Activated CD4-positive, alpha-beta T cell treated with anti-CD3 and anti-CD28 coated beads, Interleukin-2, amount 50 U/mL, for 48 hours (primary cell): ENCODE measurements around the gene ADAM23.

Experiments
- DNase-seq, 2 experiments: peaks; one replicate each; pipeline ENCODE4 v3.0.0-alpha.2; 2020

ADAM23 gene

GRCh38 chr2:206443735-206444527 lies 599 bp downstream of the ADAM23 start:
- peak; percentile 12 to 22 for DNase-seq

DNA sequence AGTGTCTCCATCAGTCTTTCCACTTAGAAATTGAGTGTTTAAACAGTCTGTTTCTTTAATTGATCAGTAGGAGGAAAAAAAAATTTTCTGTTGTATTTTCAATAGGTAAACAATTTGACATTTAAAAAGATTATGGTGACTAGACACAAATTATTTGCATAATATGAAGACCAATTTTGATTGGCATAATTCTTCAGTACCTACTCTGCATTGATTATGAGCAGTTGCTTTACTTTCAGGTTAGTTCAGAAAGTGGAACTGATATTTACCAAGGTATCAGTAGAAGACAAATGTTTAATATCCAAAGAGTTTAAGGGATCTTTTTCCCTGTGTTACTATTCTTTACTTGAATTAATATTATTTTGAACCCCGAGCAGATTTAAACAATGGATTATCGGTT lies 2.6 kb downstream of the ADAM23 start:
- no peak for DNase-seq

DNA sequence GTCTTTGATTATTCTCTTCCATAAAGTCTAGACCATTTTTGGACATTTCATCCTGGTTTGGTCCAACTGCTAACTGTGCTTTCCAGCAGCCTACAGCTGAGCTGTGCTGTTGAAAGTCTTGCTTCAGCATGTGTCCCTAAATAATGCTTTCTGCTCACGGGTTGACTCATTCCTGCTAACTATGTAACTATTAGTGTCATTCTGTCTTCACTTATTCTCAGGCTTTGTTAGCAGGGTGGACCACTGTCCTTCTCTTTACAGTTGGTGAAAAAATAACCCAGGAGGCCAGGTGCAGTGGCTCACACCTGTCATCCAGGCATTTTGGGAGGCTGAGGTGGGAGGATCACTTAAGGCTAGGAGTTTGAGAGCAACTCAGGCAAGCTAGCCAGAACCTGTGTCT lies 8.9 kb downstream of the ADAM23 start:
- DNase-seq = no peak

GRCh38 chr2:206452750-206453149 lies 9.4 kb downstream of the ADAM23 start:
- DNase-seq = no peak

DNA sequence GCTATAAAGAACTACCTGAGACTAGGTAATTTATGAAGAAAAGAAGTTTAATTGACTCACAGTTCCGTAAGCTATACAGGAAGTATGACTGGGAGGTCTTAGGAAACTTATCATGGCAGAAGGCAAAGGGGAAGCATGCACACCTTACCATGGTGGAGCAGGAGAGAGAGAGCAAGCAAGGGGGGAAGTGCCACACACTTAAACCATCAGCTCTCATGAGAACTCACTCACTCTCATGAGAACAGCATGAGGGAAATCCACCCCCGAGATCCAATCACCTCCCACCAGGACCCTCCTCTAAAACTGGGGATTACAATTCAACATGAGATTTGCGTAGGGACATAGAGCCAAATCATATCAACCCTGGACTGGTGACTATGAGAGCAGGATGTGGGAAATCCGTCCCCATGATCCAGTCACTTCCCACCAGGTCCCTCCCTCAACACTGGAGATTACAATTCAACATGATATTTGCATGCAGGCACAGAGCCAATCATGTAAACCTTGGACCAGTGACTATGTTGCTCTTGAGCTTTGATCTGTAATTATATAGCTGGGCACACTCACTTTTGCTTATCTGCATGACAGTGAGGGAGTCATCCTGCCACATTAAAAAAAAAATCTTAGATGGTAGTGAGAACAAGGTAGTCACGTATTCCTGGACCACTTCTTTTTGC lies 12.9 kb downstream of the ADAM23 start:
- no peak for DNase-seq

- no peak for DNase-seq
These were observed 13.9 kb downstream of the ADAM23 start for GRCh38 chr2:206457188-206457634.

DNA sequence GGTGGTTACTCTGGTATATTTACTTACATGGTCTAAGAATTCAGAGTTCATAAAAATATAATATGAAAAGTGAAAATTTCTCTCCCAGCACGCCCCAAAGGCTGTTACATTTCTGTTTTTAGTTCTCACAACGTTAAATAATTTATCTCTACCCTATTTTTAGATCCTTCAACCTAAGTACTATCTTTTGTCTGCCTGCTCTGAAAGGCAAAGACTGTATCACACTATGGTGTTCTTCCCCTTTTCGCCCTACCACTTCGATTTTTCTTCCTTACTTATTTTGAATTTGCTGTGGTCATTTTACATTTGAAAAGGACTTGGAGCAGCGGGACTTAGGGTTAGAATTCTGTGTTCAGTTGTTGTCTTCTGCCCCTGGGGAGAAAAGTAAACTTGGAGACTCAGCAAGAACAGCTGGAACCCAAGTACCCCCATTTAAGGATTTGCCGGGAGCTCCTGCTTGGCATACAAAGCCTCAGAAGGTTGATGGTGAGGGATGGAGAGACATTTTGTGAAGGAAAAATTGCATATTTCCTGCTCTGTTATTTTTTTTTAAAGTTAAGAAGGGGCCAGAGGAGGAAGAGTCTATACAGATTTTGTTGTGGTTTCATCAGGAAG lies 19.0 kb downstream of the ADAM23 start:
- DNase-seq = no peak

GRCh38 chr2:206463685-206464084 lies 20.4 kb downstream of the ADAM23 start:
- DNase-seq = no peak

GRCh38 chr2:206464597-206464996 lies 21.3 kb downstream of the ADAM23 start:
- no peak for DNase-seq

DNA sequence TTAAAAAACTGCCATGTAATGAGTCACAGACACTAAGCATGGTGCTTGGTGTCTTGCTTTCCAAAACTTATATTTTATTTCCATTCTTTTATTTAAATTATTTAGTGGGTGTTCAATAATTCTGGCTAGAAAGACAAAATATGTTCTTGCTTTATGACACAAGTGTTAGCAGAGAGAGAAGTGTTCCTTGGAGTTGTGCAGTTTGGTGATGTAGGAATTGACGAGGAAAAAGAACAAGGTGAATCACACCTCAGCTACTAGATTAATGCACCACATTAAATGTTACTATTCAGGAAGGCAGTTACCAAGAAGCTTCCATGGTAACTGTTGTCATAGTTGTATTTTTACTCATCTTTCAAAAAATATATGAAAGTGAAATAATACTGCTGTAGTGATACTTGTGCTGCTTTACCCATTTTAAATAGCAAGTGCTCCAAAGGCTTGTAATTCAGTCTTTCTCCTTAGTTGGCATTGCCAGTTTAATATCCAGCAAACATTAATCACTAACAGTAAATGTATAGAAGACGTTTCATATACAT lies 28.3 kb downstream of the ADAM23 start:
- DNase-seq = no peak

GRCh38 chr2:206472094-206472493 lies 28.8 kb downstream of the ADAM23 start:
- DNase-seq = no peak

DNA sequence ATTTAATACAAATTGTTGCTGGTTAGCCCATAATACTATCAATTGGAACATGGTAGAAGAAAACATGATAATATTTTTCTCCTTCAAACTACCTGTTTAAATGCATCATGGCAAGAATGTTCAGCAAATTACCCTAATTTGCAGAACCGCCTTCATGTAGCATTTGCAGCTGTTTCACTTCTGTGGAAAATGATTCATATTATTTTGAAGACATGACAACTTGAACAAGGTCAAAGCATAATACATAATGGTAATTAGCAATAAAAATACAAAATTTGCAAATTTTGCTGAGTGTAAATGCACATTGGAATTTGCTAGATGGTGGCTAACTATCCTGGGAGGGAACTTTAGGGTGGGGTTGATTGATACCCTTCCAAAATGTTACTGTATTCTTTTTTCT lies 30.8 kb downstream of the ADAM23 start:
- no peak for DNase-seq

GRCh38 chr2:206477296-206477695 lies 34.0 kb downstream of the ADAM23 start:
- no peak for DNase-seq

GRCh38 chr2:206478340-206478739 lies 35.0 kb downstream of the ADAM23 start:
- DNase-seq = no peak

DNA sequence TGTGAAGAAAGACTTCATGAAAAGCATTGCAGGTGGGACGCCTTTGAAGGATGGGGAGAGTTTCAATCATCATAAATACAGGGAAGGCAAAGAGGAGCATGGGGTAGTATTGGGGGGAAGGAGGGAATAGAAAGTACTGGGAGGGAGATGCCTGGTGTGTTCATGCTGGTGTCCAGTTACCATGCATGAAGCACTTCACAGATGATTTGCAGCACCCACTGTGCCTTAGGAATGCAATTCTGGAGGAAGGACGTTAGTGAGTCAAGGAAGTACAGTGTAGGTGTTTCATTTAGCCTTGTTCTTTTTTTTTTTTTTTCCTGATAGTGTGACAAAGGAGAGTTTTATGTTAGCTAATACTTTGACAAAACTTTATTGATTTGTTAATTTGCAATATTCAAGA lies 36.8 kb downstream of the ADAM23 start:
- DNase-seq = no peak

DNA sequence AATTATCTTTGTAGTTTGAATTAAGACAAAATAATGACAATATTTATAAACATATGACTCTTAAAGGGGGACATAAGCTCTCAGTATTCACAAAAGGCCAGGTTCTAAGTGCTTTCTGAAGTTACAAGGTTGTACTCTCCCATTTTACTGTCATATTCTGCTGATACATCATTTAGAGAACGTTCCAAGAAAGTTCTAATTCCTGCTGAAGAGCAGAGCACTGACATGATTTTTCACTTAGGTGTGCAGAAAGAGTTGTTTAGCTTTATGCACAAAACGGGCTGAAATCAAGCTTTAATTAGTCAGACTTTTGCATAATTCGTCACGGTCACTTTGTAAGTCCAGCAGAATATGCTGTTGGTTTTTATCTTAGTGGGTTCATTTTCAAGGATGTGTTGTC lies 37.3 kb downstream of the ADAM23 start:
- DNase-seq = no peak

DNA sequence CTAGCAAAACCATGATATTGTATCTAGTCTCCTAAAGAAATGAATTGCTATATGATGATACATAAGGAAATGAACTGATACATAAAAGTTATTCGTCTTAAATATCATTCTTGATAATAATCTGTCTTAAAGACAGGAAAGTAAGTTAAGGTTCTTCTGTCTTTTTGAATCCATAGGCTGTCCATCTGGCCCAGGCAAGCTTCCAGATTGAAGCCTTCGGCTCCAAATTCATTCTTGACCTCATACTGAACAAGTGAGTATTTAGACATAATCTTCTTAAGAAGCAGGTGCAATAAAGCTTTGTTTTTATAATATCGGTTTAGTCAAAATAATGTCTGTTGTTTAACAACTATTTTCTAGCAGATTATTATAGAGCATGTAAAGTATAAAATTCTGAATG lies 37.7 kb downstream of the ADAM23 start:
- no peak for DNase-seq

DNA sequence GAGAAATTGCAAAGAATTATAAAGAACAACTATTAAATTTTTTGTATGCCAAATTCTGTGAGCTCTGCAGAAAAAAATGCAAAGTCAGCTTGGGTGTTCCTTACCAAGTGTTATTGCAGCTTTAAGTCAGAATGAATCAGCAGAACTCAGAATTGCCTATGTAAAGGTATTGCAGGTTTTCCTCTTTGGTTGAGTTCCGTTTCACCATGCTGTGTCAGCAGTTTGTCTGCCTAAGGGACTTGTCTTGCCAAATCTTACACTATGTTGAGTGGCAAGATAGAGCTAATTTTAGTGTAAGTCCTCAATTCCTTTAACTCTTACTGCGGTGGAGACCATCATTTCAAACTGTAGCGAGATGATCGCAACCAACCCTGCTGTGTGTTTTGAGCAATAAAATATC lies 38.8 kb downstream of the ADAM23 start:
- no peak for DNase-seq

DNA sequence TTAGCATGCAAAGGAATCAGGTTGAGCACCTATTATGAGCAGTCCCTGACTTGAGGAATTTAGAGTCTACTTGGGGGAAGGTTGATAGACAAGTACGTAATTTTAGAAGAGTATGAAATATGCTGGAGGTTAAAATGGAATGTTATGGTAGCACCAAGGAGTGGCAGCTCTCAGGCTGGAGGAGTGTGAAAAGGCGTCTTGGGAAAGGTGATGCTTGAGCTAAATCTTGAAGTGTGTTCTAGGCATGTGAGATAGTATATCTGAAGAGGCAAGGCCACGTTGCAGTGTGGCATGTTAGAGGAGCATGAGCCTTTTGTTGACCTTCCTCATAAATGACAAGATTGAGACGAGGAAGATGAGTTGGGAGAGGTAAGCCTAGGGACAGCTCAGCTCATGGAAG lies 39.3 kb downstream of the ADAM23 start:
- DNase-seq = no peak

GRCh38 chr2:206488053-206488452 lies 44.7 kb downstream of the ADAM23 start:
- no peak for DNase-seq

DNA sequence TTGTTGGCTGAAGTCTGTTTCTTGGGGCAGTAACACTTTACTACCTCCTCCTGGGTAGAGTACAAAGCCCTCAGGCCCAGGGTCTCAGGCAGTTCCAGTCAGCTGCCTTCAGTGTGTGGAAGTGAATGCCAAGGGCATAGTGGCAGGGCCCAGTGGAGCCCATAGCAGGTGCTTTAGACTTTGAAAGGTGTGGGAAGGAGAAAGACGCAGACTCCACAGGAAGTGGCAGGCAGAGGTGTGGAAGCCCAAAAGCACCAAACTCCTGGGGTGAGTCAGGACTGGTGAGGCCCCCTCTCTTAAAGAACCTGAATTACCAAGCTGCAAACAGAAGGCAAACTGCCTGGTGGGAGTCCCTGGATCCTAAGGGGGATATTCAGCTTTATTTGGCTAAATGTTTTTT lies 45.3 kb downstream of the ADAM23 start:
- DNase-seq = no peak

- DNase-seq = no peak
These were observed 50.7 kb downstream of the ADAM23 start for GRCh38 chr2:206494061-206494460.

DNA sequence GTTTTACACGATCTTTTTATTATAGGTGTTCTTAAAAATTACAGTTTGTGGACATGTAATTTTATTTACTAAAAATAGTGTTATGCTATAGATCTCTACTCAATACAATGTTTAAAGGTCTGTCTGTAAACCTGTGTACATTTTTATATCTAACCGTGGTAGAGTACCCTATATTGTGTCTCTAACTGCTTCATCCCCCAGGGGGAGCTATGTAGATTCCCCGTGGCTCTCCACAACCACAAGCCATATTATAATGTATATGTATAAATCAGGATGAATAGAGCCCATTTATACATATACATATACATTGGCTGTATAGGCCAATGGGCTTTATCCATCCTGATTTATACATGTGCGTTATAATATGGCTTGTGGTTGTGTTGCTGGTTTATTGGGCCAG lies 59.4 kb downstream of the ADAM23 start:
- no peak for DNase-seq

GRCh38 chr2:206511283-206511682 lies 68.0 kb downstream of the ADAM23 start:
- DNase-seq = no peak
